Small intestine (tissue), 7 donors: ENCODE results near the gene RAB6A. TPM values are rescaled to one million over a fixed set of nuclear protein-coding genes. Genes with fewer than 3 reads are reported as not detected.
"Not testable (repeated sequence)": the region's sequence is repeated elsewhere in the genome, so short reads cannot be mapped to it uniquely, and the experiment has no call there.

ENCODE experiments used
- DNase-seq, 2 donors: peaks; one replicate each; pipeline versions ENCODE4 v3.0.0 to v3.0.0-alpha.2; 2013
- FAIRE-seq: peaks from 2 replicates; lab custom pipeline; 2012; peaks lifted over from hg19 to GRCh38; lab: Jason Lieb, UNC
- H3K27ac ChIP-seq, 3 donors: one replicate each; pipeline ENCODE4 v1.5.1; 2013; ENCODE audit warnings: low read length in 2 of 3, mild to moderate bottlenecking in 2 of 3, control low read depth in 1 of 3, inconsistent platforms in 1 of 3, low read depth in 1 of 3, moderate library complexity in 1 of 3
- H3K27me3 ChIP-seq, 3 donors: one replicate each; pipeline ENCODE4 v1.6.1; 2013; ENCODE audit warnings: low read length in 3 of 3, inconsistent platforms in 1 of 3; ENCODE audit not compliant: control insufficient read depth in 3 of 3, insufficient read depth in 3 of 3
- H3K36me3 ChIP-seq, 3 donors: one replicate each; pipeline ENCODE4 v1.6.1; 2013; ENCODE audit warnings: low read length in 3 of 3, inconsistent platforms in 1 of 3, low read depth in 1 of 3, mild to moderate bottlenecking in 1 of 3, moderate library complexity in 1 of 3; ENCODE audit not compliant: control insufficient read depth in 3 of 3, insufficient read depth in 2 of 3
- H3K4me1 ChIP-seq, 3 donors: one replicate each; pipeline ENCODE4 v1.6.1; 2013; ENCODE audit warnings: low read length in 2 of 3, inconsistent platforms in 1 of 3, low read depth in 1 of 3, mild to moderate bottlenecking in 1 of 3, moderate library complexity in 1 of 3; ENCODE audit not compliant: control insufficient read depth in 3 of 3, insufficient read depth in 2 of 3
- H3K4me3 ChIP-seq, 3 donors: one replicate each; pipeline ENCODE4 v1.5.1; 2013; ENCODE audit warnings: low read length in 3 of 3, control low read depth in 1 of 3, inconsistent platforms in 1 of 3, low read depth in 1 of 3, mild to moderate bottlenecking in 1 of 3, moderate library complexity in 1 of 3
- H3K9me3 ChIP-seq, 2 donors: one replicate each; pipeline ENCODE4 v1.6.1; 2013; ENCODE audit warnings: low read depth in 1 of 2, low read length in 1 of 2; ENCODE audit not compliant: control insufficient read depth in 2 of 2, insufficient read depth in 1 of 2
- WGBS, 3 donors: extraction: QIAGEN DNeasy Blood & Tissue Kit; methylation state at CpG; one replicate each; pipeline ENCODE4 v1.1.7; 2013; 5-methylcytosine and 5-hydroxymethylcytosine counted together
- polyA plus RNA-seq, 4 donors: library from polyadenylated mRNA; stranded (reverse) in 3 of 4; unstranded in 1 of 4; fragments of 200-250 nt in 3 of 4; fragments of 120-200 nt in 1 of 4; gene quantifications; one replicate each; pipeline versions ENCODE4 v1.2.1 to v1.2.3, GENCODE V29; 2013
- donor health status: healthy with polysubstance abuse.
- donor health status: control.
- donor health status: control.
- donor health status: Bipolar disorder and iron deficiency.
- donor health status: healthy.

Gene RAB6A
- polyA plus RNA-seq, 4 donors = 71.8 to 127 (median 95.8) TPM

DNA sequence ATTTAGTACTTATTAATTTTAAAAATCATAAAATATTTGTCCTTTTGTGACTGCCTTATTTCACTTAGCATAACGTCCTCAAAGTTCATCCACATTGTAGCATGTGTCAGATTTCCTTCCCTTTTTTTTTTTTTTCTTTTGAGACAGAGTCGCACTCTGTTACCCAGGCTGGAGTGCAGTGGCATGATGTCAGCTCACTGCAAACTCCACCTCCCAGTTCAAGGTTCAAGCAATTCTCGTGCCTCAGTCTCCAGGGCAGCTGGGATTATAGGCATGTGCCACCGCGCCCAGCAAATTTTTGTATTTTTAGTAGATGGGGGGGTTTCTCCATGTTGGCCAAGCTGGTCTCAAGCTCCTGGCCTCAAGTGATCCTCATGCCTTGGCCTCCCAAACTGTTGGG, 10.6 kb downstream of the RAB6A start:
- FAIRE-seq = no peak
- DNase-seq = peak; percentile 41 to 77
- Histone ChIP-seq H3K36me3 (peaks cover 0 to 26% (median 2%) of the 10 kb centered on the region in 3 donors), H3K27ac (peak overlapping the region in 1 of 3 donors; percentile 11), H3K4me3 (no peak overlapping the region), H3K9me3 (no peaks in the 10 kb centered on the region), H3K27me3 (no peaks in the 10 kb centered on the region), H3K4me1 (peaks cover 6 to 36% (median 8%) of the 10 kb centered on the region in 3 donors)
- WGBS, 3 donors = 44 to 60% (median 53%) methylated on average over 5 of the region's 5 CpGs

DNA sequence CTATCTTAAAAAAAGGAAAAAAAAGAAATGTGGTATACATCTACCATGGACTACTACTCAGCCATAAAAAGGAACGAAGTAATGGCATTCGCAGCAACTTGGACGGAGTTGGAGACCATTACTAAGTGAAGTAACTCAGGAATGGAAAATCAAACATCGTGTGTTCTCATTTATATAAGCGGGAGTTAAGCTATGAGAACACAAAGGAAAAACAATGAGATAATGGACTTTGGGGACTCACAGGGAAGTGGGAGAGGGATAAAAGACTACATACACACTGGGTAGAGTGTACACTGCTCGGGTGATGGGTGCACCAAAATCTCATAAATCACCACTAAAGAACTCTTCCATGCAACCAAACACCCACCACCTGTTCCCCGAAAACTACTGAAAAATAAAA, 11.8 kb downstream of the RAB6A start:
- Histone ChIP-seq H3K27ac (no peak overlapping the region), H3K4me1 (peaks cover 6 to 28% (median 8%) of the 10 kb centered on the region in 3 donors), H3K27me3 (no peaks in the 10 kb centered on the region), H3K9me3 (no peaks in the 10 kb centered on the region), H3K4me3 (no peak overlapping the region), H3K36me3 (peaks cover 0 to 21% (median 2%) of the 10 kb centered on the region in 3 donors)
- WGBS, 3 donors = 95 to 97% (median 96%) methylated on average over 7 of the region's 7 CpGs
- FAIRE-seq (no peak), DNase-seq (no peak)

DNA sequence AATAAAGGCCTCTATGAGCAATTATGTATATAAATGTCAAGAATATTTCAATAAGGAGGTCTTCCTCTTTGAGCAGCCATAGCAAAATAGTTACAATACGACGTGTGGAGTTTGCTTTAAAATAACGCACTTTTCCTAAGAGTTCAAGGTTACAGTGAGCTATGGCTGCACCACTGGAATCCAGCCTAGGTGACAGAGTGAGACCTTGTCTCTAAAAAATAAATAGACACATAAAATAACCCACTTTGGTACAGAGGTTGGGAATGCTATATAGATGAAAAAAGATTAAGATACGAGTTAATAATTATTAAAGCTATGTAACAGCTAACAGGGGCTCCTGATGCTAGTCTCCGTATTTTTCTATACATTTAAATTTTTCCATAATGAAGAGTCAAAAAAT, 12.6 kb downstream of the RAB6A start:
- Histone ChIP-seq H3K4me1 (peaks cover 6 to 27% (median 8%) of the 10 kb centered on the region in 3 donors), H3K9me3 (no peaks in the 10 kb centered on the region), H3K27ac (no peak overlapping the region), H3K4me3 (no peak overlapping the region), H3K36me3 (peaks cover 0 to 21% (median 2%) of the 10 kb centered on the region in 3 donors), H3K27me3 (no peaks in the 10 kb centered on the region)
- WGBS, 3 donors = 88 to 93% (median 93%) methylated on average over 5 of the region's 5 CpGs
- no peak for FAIRE-seq
- no peak for DNase-seq

DNA sequence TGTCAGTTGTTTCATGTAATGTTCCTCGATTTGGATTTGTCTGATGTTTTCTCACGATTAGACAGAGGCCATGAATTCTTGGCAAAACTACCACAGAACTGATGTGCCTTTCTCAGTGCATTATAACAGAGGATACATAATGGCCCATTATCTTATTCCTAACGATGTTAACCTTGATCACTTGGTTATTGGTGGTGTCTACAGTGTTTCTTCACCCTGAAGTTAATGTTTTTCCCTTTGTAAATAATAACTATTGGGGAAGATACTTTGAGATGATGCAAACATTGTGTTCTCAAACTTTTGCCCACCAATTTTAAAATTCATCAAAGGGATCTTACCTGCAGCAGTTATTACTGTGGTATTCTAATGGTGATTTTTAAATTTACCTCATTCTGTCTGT, 13.1 kb downstream of the RAB6A start:
- FAIRE-seq (no peak), DNase-seq (no peak)
- no peak overlapping the region for H3K4me3 ChIP-seq
- H3K27me3 ChIP-seq = no peaks in the 10 kb centered on the region
- H3K27ac ChIP-seq = no peak overlapping the region
- WGBS, 3 donors = 50 to 58% (median 56%) methylated on average over 3 of the region's 3 CpGs
- peaks cover 3 to 24% (median 5%) of the 10 kb centered on the region in 3 donors for H3K4me1 ChIP-seq
- H3K36me3 ChIP-seq = peaks cover 0 to 19% (median 2%) of the 10 kb centered on the region in 3 donors
- no peaks in the 10 kb centered on the region for H3K9me3 ChIP-seq

DNA sequence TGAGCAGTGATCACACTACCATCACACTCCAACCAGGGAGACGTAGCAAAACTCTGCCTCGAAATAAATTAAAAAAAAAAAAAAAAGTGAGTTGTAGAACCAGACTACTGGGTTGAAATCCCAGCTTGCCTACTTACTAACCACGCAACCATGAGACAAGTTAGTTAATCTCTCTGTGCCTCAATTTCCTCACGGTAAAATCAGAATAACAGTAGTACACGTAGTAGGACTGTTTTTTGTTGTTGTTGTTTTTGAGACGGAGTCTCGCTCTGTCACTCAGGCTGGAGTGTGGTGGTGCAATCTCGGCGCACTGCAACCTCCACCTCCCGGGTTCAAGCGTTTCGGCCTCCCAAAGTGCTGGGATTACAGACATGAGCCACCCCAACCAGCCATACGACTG, 14.2 kb downstream of the RAB6A start:
- 95 to 98% (median 97%) methylated on average over 13 of the region's 13 CpGs for WGBS, 3 donors
- FAIRE-seq (no peak), DNase-seq (no peak)
- H3K4me3 ChIP-seq = no peak overlapping the region
- H3K27ac ChIP-seq = no peak overlapping the region
- no peaks in the 10 kb centered on the region for H3K27me3 ChIP-seq
- peaks cover 0 to 13% (median 2%) of the 10 kb centered on the region in 3 donors for H3K36me3 ChIP-seq
- peaks cover 3 to 15% (median 5%) of the 10 kb centered on the region in 3 donors for H3K4me1 ChIP-seq
- no peaks in the 10 kb centered on the region for H3K9me3 ChIP-seq

DNA sequence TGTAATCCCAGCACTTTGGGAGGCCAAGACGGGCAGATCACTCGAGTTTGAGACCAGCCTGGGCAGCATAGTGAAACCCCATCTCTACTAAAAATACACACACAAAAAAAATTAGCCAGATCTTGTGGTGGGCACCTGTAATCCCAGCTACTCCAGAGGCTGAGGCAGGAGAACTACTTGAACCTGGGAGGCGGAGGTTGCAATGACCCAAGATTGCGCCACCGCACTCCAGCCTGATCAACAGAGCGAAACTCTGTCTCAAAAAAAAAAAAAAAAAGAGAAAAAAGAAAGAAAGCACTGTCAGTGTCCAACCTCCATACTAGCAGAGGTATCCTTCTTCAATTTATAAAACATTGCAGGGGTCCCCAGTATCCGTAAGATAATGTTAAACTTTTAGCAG, 17.8 kb downstream of the RAB6A start:
- DNase-seq (no peak), FAIRE-seq (no peak)
- peaks cover 0 to 6% (median 0%) of the 10 kb centered on the region in 3 donors for H3K4me1 ChIP-seq
- no peak overlapping the region for H3K4me3 ChIP-seq
- no peak overlapping the region for H3K27ac ChIP-seq
- H3K9me3 ChIP-seq = no peaks in the 10 kb centered on the region
- peaks cover 0 to 20% (median 2%) of the 10 kb centered on the region in 3 donors for H3K36me3 ChIP-seq
- H3K27me3 ChIP-seq = no peaks in the 10 kb centered on the region
- 96 to 98% (median 97%) methylated on average over 7 of the region's 7 CpGs for WGBS, 3 donors

DNA sequence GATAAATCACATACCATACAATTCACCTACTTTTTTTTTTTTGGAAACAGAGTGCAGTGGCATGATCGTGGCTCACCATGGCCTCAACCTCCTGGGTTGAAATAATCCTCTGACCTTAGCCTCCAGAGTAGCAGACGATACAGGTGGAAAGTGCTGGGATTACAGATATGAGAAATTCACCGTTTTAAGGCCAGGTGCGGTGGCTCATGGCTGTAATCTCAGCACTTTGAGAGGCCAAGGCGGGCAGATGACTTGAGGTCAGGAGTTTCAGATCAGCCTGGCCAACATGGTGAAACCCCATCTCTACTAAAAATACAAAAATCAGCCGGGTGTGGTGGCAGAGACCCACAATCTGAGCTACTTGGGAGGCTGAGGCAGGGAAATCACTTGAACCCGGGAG, 24.9 kb downstream of the RAB6A start:
- H3K4me3 ChIP-seq, FAIRE-seq: not testable (repeated sequence)
- 77 to 82% (median 77%) methylated on average over 7 of the region's 7 CpGs for WGBS, 3 donors

DNA sequence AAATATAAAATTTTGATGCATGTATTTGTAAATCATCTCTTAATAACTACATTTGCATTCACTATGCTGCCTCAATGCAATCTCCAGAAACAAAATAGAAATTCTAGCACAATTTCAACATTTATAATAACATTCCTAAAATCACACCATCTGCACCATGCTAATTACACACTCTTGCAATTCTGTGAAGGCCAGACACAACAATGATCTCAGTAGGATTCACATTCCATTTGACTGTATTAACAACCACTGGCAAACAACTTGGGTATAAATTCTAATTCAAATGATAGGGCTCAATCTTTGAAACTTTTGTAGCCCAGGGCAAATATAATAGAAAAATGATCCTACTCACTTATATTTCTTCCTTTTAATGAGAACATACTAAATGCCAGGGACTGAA, 25.9 kb downstream of the RAB6A start:
- Histone ChIP-seq H3K27me3 (no peaks in the 10 kb centered on the region), H3K4me1 (no peaks in the 10 kb centered on the region), H3K9me3 (no peaks in the 10 kb centered on the region), H3K4me3 (no peak overlapping the region), H3K36me3 (peaks cover 0 to 35% (median 0%) of the 10 kb centered on the region in 3 donors), H3K27ac (no peak overlapping the region)
- DNase-seq (no peak), FAIRE-seq (no peak)

More for the DNA sequence above, 24.9 kb downstream of the RAB6A start:
- not testable (repeated sequence) for H3K27ac ChIP-seq, H3K9me3 ChIP-seq, H3K27me3 ChIP-seq, DNase-seq, H3K4me1 ChIP-seq
- peaks cover 0 to 35% (median 0%) of the 10 kb centered on the region in 3 donors for H3K36me3 ChIP-seq

DNA sequence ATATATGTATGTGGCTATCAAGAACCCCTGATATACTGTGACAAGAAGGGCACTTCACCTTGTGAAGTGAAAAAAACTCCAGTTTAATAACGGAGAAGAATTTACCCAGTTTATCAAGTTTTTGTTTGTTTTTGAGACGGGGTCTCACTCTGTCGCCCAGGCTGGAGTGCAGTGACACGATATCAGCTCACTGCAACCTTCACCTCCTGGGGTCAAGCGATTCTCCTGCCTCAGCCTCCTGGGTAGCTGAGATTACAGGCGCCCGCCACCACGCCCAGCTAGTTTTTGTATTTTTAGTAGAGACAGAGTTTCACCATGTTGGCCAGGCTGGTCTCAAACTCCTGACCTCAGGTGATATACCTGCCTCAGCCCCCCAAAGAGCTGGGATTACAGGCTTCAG, 26.9 kb downstream of the RAB6A start:
- not testable (repeated sequence) for H3K9me3 ChIP-seq, H3K4me3 ChIP-seq, FAIRE-seq, DNase-seq, H3K27ac ChIP-seq, H3K27me3 ChIP-seq, H3K4me1 ChIP-seq
- H3K36me3 ChIP-seq = peaks cover 0 to 43% (median 0%) of the 10 kb centered on the region in 3 donors
- 92 to 98% (median 97%) methylated on average over 8 of the region's 8 CpGs for WGBS, 3 donors
